HPDE6-E6E7 (cell line): ENCODE data around the gene TAF4.
"Not testable (repeated sequence)": the region's sequence is repeated elsewhere in the genome, so short reads cannot be mapped to it uniquely, and the experiment has no call there.

Source experiments
- DNase-seq: peaks from one replicate; pipeline ENCODE4 v3.0.0; 2011; ENCODE audit warnings: missing footprints; ENCODE audit errors: extremely low spot score

Gene TAF4

DNA sequence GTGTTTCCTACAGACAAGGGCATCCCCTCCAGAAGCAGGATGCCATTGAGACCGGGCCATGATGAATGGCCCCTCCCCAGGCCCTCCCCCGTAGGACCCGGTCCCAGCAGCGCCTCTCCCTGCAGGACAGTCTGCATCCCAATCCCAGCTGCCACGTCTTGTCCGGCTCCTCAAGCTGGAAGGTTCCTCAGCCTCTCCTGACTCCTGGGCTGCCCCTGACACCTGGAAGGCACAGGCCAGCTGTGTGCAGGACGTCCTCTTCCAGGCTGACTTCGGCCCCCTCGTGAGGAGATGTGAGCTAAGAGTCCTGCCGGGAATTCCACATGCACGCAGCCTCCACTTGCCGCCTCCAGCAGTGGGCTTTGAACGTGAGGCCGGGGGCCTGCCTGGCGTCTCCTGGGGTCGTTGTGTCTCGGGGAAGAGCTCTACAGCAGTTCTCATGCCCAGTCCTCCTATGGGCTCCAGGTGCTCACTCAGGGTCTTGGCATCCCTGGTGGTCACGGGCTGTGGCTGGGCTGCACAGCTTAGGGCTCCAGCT is 64.4 kb downstream of the TAF4 start:
- no peak for DNase-seq

GRCh38 chr20:61998343-61999121 is 67.1 kb downstream of the TAF4 start:
- no peak for DNase-seq

DNA sequence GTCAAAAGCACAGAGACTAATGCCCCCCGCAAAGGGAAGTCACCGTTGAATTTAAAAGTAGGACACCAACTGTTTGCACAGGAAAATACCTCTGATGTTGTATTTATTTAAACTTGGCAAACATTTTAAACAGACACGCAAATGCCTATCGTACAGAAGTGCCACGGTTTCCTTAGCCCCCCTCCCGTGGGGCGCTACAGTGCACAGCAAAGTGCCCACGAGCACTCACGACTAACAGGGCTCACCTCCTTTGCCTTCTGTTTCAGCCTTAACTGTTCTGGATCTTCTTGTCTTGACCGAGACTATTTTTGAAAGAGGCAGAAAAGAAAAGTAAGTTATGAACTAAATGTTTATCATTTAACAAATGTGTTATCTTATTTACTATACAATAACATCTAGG is 67.8 kb downstream of the TAF4 start:
- no peak for DNase-seq

- DNase-seq = no peak
Observed at GRCh38 chr20:61997372-61997771, 68.3 kb downstream of the TAF4 start.

GRCh38 chr20:61994546-61994945 is 71.1 kb downstream of the TAF4 start:
- no peak for DNase-seq

DNA sequence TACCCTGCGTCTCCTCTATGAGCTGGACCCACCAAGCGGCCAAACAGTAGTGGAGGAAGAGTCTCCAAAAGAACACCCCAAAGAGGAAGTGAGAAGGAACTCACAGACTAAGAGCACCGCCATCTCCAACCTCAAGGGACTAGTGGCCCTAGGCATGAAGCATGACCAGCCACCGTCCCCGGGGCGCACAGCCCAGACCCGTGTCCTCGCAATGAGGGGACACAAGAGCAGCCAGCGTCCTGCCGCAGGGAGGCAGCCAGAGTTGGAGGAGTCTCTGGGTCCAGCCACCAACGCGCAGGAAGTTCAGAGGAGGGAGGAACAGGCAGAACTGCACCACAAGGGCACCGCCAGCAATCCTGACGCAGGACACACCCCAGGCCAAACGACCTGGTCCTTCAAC is 72.6 kb downstream of the TAF4 start:
- DNase-seq = no peak

DNA sequence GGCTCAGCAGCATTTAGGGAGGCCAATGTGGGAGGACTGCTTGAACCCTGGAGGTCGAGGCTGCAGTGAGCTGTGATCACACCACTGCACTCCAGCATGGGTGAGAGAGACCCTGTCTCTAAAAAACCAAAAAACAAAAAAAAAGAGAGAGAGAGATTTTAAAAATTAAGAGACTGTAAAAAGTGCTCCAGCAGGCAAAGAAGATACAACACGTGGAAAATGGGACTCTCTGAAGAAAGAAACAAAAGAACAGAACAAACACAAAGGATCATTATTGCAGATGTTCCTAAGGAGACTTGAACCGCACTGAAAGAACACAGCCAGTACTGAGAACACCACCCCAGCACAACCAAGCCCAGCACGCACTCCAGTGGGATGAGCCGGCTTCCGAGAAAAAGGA is 74.2 kb downstream of the TAF4 start:
- no peak for DNase-seq

DNA sequence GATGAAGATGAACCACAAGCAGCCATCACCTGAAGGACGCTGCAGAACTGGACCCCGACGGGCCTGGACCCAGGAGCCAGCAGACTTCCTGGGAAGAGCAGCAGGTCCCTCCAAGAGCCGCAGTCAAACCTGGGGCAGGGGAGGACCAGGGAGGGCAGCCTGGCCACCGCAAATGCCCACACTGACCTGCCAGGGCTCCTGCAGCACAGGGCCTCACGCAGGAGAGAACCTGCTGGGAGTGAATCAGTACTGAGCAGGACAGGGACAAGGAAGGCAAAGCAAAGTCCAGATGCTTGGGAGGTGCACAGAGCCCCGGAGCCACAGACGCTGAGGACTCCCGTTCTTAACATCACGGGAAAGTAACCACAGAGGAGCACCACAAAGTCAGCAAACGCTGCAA is 75.2 kb downstream of the TAF4 start:
- DNase-seq = no peak

DNA sequence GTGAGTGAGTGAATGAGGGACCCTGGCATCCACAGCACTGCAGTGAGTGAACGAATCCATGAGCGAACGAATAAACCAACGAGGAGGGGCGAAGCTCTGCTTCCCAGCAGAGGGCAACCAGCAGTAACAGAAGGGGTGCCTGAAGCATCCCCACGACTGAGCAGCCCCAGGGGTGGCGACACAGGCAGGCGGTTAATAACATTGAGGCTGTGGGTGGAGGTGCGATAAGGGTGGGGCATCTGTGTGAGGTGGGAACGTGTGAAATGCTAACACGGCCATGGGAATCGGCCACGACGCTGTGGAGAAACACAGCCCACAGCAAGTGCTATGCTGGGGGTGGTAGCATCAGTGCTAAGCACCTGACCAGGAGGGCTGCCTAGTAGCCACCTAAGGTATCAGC is 75.9 kb downstream of the TAF4 start:
- no peak for DNase-seq

DNA sequence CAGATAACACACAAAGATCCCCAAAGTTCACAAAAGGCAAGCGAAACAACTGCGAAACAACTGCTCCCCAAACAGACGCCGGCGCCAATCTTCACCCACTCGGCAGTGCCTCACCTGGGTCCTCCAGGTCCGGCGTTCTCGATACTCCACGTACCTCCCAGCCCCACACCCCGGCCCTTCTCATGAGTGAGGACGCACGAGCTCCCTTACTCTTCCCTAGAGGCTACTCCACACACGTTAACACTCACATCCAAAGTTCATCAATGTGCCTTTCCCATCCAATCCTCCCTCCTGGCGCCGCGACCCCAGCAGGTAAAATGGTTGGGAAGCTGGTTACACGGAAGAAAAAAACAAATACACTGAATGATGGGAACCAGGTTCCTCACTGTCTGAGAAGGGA is 77.0 kb downstream of the TAF4 start:
- DNase-seq = no peak

DNA sequence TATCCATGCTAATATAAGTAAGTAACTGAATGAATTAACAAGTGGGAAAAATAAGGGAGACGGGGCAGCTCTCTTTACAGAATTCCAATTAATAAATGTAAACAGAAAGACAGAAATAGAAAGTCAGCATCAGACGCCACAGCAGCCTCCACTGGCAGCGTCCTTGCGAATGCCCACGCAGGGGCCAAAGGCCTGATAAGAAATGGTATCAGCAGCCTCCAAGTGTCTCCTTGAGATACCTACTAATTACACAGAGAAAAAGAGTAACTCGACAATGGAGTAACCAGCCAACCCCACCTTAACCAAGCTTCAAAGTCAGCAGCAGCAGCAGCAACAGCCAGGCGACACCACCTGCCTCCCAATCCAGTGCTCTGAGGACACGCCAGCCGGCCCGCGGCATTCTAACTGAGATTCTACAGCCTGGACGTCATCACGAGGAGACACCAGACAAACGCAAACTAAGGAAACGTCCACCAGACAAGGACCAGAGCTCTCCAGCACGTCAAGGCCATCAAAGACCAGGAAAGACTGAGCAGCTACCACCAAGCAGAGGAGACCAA is 78.8 kb downstream of the TAF4 start:
- no peak for DNase-seq

GRCh38 chr20:61985096-61985495 is 80.6 kb downstream of the TAF4 start:
- DNase-seq = no peak

GRCh38 chr20:61984431-61984830 is 81.2 kb downstream of the TAF4 start:
- DNase-seq = not testable (repeated sequence)

GRCh38 chr20:61983965-61984364 is 81.7 kb downstream of the TAF4 start:
- DNase-seq = no peak

DNA sequence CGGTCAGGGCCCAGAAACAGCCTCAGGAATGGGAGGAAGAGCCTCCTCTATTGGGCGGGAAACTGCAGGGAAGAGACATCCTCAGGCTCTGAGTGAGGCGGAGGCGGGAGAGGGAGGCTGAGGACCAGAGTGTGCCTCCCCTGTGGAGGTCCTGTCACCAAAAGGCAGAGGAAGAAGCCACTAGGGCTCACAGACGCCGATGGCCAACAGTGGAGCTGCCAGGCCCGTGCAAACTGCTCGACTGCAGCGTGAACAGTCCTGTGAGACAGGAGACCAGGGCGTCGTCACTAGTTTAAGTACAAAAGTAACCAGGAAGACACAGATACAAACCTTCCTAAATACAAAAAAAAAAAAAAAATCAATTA is 82.7 kb downstream of the TAF4 start:
- no peak for DNase-seq

DNA sequence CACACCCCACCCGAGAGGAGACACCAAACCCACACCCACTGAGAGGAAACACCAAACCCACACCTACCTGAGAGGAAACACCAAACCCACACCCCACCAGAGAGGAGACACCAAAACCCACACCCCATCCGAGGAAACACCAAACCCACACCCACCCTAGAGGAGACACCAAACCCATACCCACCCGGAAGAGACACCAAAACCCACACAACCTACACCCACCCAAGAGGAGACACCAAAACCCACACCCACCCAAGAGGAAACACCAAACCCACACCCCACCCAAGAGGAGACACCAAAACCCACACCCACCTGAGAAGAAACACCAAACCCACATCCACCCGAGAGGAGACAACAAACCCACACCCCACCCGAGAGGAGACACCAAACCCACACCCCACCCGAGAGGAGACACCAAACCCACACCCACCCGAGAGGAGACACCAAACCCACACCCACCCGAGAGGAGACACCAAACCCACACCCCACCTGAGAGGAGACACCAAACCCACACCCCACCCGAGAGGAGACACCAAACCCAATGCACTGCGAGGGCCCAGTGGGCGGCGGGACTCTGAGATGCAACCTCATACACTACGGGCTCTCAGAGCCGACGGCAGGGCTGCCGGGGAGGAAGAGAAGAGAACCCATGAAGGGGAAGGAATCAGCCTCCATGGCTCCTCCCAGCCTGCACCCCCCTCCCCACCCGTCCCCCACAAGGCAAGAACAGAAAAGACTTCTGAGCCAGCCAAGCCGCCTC is 83.3 kb downstream of the TAF4 start:
- DNase-seq = no peak

- DNase-seq = not testable (repeated sequence)
Observed at GRCh38 chr20:61981691-61982090, 84.0 kb downstream of the TAF4 start.

GRCh38 chr20:61980647-61981583 is 84.8 kb downstream of the TAF4 start:
- DNase-seq = no peak

GRCh38 chr20:61979701-61980635 is 85.7 kb downstream of the TAF4 start:
- no peak for DNase-seq

DNA sequence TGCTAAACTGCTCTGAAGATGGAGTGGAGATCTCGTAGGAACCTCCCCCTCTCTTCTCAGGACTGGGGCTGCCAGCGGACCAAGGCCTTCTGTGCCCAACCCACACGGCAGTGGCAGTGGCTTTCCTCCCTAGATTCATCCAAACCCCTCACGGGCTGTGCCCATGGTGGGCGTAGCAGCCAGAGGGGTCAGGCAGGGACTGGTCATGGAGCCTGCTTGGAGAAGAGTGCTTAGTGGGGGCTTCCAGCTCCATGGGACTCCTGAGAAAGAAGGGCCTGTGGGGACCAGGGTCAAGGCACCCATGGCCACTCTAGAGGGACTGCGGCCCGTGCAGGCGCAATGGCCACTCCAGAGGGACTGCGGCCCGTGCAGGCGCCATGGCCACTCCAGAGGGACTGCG is 86.6 kb downstream of the TAF4 start:
- DNase-seq = no peak

DNA sequence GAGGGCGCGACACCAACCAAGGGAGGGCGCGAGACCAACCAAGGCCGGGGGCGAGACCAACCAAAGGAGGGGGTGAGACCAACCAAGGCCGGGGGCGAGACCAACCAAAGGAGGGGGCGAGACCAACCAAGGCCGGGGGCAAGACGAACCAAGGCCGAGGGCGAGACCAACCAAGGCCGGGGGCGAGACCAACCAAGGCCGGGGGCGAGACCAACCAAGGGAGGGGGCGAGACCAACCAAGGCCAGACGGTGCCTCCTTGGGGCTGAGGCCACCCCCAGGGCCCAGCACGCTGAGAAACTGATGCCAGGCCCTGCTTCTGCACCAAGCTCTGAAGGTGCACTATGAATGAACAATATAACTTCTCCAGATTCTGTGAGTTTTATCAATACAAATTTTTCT is 87.2 kb downstream of the TAF4 start:
- no peak for DNase-seq
